GM03348 (cell line): ENCODE results near the gene DPAGT1.
A peak's percentile ranks its signal among the peaks of the same experiment; 100 is the strongest.
"Not testable (repeated sequence)": the region's sequence is repeated elsewhere in the genome, so short reads cannot be mapped to it uniquely, and the experiment has no call there.

Experiments
- DNase-seq: peaks from one replicate; pipeline ENCODE4 v3.0.0; 2012; ENCODE audit warnings: low spot score

The DPAGT1 gene

DNA sequence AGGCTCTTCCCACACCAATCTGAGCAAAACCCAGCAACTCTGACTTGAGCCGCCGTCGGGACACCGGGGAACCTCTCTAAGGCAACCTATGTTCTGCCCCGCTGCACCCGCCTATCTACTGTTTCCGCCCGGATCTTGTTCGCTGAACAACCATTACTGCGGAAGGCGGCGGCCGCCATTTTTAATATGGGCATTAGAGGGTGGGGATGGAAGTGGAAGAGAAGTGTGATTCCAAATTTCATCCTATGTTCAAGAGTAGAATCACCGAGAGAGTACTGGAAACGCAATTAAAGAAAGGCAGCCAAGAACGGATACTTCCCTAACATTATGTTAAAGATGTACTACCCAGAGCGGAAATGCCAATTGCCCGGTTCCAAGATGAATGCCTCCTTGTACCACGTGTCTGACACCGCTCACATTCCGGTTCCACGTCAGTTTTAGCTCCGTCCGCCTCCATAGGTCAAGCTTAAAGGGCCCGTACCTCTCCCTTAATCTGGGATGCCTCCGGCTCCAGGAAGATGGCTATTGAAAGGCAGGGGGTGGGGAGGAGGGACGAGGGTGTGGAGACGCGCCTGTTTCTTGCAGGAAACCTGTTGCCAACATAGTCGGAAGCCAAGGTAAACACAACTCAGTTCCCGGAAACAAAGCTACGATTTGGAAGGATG is at the start of gene DPAGT1:
DPAGT1 (minus strand) TSS at position 95 of the 665 bp plus-strand sequence. CDS start 198 bp downstream, outside the sequence.
- peak; percentile 85 for DNase-seq

DNA sequence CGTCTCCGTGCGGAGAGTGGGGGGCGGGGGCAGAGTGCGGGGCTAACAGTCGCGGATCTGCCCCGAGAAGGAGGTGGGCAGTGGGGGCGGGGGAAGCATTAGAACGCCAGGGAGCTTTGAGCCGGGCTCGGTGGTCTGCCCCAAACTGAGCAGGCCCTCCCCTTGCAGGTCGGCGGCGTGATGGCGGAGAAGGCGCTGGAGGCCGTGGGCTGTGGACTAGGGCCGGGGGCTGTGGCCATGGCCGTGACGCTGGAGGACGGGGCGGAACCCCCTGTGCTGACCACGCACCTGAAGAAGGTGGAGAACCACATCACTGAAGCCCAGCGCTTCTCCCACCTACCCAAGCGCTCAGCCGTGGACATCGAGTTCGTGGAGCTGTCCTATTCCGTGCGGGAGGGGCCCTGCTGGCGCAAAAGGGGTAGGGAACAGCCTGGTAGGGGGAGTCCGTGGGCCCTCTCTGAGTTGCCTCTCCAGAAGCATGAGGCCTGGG is 48.2 kb upstream of the DPAGT1 start:
- DNase-seq: no peak

DNA sequence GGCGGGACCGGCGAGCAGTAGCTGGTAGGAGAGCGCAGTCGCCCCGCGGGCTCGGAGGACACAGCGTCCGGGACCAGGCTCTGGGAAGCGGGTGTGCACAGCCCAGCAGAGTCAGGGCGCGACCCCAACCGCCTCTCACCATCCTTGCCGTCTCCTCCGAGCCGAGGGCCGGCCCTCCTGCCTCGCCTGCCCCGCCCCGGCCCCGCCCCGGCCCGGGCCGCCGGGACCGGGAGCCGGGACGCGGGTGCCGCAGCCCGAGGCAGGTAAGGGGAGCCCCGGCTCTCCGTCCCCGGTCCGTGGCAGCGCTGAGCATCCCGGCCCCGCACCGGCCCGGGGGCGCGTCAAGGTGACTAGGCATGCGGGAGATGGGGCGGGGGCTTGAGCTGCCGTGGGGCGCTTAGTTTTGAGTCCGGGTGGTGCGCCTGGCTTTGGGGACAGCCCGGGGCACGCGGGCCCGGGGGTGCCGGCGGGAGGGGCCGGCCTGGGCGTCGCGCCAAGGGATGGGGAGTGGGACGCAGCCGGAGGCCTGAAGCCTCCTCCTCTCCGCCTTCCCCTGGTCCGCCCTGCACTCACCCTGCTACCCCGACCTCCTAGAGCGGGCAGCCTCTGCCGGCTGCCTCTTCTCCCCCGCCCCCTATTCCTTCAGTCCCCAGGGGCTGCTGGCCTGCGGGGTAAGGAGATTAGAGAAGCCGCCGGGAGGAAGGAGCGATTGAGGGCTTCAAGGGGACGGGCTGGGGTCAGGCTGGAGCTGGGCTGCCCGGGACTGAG is 47.5 kb upstream of the DPAGT1 start, which contains the start of gene ABCG4:
ABCG4 (plus strand) TSS at position 35 of the 768 bp plus-strand sequence. CDS start 914 bp downstream, outside the sequence.
- peak; percentile 67 for DNase-seq

DNA sequence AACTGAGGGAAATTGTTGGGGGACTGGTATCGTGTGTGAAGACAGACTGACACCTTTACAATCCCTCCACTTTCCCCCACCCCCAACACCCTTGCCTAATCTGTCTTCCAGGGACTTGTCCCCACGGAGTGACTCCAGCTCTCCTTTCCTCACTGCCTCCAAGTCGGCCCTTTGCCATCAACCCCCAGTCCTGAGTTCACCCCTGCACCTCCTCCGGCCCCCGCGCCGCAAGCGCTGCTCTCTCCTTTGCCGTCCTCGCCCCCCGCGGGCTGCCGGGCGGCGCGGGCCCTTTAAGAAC is 47.0 kb upstream of the DPAGT1 start:
- DNase-seq: no peak

DNA sequence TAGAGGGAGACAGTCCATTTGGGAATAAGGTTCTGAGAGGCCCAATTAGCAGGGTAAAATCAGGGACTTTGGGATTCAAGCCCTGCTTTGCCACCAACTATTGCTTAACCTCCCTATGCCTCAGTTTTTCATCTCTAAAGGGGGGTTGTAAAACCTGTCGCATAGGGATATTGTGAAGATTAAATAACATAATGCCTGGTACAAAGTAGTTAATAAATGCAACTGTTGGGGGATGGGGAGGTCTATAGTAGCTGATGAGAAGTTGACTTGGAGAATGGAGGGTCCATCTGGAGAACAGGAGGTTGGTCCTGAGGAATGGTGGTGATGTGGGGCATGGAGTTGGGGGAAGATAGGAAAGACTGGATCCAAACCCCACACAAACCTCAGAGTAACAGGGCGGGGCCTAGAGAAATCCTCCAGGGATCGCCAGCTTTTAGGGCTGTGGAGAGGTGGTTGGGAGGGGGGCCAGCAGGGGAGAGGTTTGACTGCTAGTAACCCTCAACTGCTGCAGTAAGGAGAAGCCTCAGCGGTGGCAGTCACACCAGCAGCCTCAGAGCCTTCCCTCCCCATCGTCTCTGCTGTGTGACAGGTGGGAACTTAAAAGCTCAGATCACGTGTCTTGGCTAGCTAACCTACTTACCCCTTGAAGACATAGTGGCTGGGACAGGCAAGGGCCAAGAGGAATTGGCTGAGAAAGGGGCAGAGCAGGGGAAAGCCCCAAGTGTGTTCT is 46.1 kb upstream of the DPAGT1 start:
- no peak for DNase-seq

DNA sequence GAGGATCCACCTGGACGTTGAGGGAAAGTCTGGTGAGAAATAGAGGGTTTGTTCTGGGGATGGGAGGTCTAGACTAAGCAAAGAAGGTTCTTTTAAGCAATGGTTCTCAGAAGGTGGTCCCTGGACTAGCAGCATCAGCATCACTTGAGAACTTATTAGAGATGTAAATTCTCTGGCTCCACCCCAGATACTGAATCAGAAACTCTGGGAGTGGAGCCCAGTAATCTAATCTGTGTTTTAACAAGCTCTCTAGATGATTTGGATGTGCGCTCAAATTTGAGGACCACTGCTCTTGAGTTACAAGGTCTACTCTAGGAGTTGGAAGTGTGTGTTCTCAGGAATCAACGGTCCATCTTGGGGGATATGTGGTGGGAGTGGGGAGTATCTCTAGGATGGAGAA is 43.9 kb upstream of the DPAGT1 start:
- no peak for DNase-seq

DNA sequence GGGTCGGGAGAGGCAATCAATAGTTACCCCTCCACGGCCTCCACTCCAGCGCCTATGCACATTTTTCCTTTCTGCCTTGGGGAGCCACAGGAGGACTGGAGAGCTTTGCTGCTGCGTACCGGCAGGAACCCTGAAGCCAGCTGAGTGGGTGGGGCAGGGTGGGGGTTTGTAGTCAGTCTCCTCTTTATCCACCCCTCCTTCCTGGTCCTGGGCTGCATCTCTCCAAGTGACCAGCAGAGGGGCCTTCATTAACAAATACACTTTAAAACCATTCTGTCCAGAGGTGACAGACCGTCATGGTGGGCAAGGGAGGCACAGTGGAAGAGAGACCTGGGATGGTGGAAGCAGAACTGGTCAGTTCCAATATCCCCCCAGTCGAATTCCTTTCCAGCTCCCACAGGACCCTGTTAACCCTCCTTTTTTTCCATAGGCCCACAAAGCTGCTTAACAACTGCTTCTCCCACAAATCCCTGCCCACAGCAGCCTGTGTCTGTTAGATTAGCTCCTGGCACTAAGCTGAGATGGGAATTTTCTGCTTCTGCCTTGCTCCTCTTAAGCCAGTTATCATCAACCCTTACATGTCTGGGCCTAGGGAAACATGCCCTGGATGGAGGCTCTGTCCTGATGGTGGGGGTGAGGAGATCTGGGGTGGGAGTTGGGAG is 43.3 kb upstream of the DPAGT1 start:
- peak; percentile 86 for DNase-seq

DNA sequence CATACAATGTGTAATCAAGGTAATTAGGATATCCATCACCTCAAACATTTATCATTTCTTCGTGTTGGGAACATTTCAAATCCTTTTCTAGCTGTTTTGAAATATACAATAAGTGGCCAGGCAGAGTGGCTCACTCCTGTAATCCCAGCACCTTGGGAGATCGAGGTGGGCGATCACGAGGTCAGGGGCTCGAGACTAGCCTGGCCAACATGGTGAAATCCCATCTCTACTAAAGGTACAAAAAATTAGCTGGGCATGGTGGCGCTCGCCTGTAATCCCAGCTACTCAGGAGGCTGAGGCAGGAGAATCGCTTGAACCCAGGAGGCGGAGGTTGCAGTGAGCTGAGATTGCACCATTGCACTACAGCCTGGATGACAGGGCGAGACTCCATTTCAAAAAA is 37.6 kb upstream of the DPAGT1 start:
- not testable (repeated sequence) for DNase-seq

DNA sequence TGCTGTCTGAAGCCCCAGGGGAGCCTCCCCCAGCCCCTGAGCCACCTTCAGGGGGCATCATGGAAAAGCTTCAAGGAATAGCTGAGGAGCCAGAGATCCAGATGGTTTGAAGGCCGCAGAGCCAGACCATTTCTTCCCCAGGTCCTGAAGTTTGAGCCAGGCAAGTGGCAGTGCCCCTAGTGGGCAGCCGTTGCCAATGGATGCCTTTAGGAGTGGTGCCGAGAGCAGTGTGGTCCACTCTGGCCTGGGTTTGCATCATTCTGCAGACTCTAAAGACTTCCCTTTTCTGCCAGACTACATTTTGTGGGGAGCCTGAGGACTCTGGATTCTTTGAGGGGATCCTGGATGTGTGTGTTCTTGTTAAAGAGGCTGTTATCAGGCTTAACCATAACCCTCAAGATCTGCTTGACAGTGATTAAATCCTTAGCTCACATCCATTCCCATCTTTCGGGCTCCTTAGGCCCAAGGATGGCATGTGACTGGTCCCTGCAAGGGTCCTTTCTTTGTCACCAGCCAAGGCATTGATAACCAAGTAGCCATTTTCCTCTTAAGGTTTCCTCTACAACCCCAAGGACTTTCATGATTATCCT is 32.8 kb upstream of the DPAGT1 start:
- DNase-seq: peak; percentile 19

DNA sequence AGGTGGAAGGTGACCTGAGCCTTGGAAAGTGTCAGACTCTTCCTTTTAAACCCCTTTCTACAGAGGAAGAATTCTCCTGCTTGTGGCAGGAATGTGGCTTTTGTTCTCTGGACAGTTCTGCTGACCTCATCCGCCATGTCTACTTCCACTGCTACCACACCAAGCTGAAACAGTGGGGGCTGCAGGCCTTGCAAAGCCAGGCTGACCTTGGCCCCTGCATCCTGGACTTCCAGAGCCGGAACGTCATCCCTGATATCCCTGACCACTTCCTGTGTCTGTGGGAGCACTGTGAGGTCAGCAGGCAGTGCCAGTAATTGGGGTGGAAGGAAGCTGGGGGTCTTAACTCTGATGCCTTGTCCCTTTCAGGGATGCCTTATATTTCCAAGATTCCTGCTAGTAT is 29.0 kb upstream of the DPAGT1 start:
- no peak for DNase-seq

DNA sequence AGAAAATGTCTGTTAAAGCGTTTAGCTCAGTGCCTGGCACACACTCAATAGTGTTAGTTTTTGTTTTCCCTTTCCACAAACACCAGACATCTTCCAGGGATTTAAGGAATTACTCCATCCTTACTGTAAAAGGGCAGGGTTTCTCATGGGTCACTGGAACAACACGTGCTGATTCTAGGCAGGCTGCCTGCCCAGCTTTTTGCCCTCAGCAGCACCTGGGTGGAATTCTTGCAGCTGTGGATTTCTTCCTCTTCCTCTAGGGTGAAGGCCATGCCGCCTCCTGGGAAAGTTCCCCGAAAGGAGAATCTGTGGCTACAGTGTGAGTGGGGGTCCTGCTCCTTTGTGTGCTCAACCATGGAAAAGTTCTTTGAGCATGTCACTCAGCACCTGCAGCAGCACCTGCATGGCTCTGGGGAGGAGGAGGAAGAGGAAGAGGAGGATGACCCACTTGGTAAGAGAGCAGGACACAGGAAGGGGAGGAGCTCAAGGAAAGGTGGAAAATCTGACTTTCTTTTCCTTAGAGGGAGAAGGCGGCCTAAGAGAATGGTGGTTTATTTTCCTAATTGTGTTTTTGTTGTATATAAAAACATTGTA is 25.1 kb upstream of the DPAGT1 start:
- DNase-seq: no peak

DNA sequence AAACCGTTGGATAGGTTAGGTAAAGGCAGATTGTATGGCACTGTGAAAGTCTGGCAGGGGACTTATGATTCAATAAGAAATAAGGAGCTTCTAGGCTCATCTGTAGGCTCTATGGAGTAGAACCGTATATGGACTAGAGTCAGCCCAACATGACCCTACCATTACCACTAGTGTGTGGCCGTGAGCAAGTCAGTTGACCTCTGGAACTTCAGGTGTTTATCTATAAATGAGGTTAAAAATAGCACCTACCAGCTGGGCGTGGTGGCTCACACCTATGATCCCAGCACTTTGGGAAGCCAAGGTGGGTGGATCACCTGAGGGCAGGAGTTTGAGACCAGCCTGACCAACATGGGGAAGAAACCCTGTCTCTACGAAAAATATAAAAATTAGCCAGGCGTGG is 24.2 kb upstream of the DPAGT1 start:
- no peak for DNase-seq

DNA sequence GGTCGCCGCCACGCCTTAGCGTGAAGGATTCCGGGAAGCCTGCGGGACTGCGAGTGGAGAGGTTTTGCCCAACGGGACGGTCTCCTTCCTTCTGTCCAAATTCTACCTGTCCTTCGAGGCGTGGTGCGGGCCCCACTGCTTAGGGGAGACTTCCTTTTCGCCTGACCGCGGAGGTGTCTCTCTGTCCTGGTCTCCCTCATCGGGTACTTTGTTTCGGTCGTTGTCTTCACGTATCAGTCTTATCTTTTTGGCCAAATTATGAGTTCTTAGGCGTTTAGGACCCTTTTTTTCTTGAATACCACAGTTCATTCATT is 20.1 kb upstream of the DPAGT1 start:
- DNase-seq: no peak

DNA sequence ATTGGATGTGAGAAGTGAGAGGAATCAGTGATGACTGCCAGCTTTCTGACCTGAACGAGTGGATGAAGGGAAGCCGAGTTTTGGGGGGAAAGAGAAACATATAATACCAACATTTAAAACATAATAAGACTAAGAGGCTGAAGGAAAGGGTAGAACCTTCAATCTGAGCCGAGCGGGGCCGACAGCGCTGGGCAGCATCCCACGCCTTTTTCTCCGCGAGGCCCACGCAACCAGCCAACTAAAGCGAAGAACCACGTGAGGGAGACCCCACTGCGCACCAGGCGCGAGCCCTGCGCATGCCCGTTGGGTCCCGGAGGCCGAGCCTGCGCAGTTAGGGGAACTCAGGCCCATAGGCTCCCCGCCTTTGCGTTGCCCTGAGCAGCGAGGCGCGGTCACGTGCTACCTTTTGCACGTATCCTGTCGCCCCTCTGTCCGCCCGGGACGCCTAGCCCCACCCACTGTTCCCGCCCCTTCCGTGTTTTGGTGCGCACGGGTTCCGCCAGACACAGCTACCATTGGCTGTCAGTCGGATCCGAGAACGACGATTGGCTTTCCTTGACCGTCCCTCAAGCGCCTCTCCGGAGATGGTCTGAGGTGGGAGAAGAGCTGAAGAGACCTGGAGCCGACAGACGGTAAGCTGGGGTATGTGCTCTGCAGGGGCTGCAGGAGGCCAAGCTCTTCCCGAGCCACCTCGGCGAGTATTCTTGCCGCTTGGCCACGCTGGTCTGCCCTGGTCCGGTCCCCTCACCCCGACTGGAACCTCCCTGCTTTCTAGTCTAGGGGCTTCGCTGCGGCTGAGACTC is 19.6 kb upstream of the DPAGT1 start, which contains the start of gene HINFP:
HINFP (plus strand) TSS at position 573 of the 803 bp plus-strand sequence. CDS start 5,365 bp downstream, outside the sequence.
- DNase-seq: peak; percentile 99

DNA sequence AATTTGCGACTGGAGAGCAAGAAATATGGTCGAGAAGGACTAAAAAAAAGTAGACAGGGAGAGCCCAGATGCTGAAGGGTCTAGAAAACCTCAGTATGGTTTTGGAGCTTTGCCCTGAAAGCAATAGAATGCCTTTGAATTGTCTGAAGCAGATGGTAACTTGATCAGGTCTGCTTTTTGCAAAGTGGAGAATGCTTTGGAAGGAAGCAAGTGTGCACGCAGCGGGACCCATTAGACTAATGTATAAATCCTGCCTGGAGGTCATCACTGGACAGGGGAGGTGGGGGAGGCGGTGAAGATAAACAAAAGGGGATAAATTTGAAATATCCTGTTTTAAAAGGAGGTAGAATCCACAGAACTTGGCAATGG is 19.0 kb upstream of the DPAGT1 start:
- DNase-seq: peak; percentile 39

DNA sequence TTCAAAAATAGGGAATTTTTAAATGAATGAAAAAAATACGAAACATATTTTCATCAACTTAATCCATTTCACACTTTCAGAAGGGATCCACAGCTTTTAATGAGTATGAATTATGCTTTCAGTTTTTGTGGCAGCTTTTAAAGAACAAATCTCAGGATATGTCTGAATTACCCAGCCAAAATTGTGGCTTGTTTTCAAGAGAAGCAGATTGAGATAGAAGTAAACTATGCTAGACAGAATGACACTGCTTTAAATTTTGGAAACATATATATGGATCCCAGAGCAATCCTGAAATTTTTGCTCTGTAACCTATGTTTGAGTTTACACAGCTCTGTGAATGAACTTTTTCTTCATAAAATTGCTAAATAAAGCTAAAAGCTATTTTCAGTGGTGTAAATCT is 17.3 kb upstream of the DPAGT1 start:
- no peak for DNase-seq

DNA sequence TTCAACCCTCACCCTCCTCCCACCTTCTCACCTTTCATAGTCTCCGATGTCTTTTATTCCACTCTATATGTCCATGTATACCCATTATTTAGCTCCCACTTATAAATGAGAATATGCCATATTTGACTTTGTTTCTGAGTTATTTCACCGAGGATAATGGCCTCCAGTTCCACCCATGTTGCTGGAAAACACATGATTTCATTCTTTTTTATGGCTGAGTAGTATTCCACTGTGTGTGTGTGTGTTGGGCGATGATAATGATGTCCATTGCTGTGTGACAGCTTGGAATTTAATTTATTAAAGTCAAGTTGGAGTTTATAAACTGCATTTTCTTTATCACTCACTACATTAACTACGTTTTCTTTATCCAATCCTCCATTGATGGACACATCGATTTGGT is 16.6 kb upstream of the DPAGT1 start:
- no peak for DNase-seq

DNA sequence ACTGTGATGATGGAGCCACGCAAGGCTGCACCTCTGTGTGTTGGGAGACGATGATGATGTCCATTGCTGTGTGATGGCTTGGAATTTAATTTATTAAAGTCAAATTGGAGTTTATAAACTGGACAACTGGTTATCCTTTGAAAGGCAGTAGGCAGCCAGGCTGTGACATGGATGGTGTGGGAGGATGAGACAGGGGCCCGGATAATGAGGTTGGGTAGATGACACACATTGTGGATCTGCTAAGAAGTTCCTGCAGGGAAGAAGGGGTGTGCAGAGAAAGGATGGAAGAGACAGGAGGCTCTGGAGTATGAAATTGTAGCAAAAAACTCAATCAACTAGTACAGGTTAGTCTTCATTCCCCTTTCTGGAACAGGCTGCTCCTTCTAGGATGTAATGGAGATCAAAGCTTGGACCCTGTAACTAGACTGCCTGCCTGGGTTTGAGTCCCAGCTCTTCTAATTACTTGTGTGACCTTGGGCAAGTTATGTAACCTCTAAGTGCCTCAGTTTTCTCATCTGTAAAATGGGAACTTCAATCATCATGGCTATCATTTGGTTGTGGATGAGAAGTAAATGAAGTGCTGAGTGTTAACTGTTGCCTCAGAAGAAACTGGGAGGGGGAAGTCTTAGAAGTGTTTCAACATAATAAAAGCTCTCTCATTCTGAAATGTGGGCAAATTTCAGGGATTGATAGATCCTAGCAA is 15.5 kb upstream of the DPAGT1 start:
- no peak for DNase-seq

DNA sequence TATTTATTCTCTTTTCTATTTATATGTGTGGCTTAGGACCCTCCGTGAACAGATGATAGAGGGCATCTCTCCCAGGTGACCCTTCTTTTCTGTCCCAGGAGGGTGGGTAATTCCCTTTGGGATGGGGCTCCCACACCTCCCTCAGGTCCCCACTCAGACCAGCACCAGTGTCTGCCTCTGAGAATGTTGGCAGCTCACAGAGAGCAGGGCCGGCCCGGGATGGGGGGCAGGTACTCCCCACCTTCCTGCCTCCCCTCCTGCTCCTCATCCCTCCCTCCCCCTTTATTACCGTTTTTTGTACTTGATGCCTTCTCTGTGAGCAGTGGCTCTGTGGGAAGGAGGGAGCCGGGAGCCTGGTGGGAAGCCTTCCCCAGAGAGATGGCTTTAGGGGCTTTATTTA is 14.9 kb upstream of the DPAGT1 start:
- no peak for DNase-seq

DNA sequence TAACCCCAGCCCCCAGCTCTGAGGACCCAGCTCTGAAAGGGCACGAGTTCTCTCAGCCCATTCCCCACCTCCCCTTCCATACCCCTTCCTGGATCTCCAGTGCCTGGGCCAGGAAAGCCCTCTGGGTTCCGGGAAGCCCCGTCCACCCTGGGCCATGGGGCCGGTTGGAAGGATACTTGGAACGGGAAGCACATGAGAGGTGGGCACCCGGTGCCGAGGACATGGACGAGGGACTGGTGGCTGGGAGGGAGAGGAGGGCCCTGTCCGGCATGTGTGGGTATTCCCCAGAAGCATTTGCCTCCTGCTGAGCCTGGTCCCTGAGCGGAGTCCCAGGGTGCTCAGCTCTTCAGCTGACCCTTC is 14.6 kb upstream of the DPAGT1 start:
- DNase-seq: no peak
